HL-60/S4 treated with retinoic acid at 250 ng/mL for 4 days and 3 days (cell line): ENCODE measurements around the gene PRR15L.
"Not testable (repeated sequence)": the region's sequence is repeated elsewhere in the genome, so short reads cannot be mapped to it uniquely, and the experiment has no call there.

Experiments
- in situ Hi-C: fragments of 300-500 bp; cut with MboI; formaldehyde crosslinking; loops from 2 replicates; pipeline ENCODE4 v1.7.0; 2022; ENCODE audit warnings: low sequenced_read_pairs

The PRR15L gene

DNA sequence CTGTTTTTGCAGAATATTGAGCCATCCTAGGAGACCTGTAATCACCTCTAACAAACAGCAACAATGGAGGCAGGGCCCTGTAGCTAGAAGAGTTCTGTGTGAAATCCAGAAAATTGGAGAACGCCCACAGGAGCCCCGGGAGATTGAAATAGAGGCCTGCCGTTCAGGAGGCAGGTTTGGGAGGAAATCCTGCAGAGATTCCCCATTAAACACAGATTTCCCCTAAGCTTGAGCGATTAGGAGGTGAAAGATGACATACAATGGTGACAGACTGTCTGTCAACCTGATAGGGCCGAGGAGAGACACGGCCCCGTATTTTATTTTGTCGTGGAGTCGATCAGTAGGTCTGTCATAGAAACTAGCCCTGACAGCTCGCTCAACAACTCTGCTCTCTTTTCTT lies 31.5 kb upstream of the PRR15L start:
- in situ Hi-C loops = no loop called here

- in situ Hi-C loops = not testable (repeated sequence)
Observed at GRCh38 chr17:47988445-47988844, 30.8 kb upstream of the PRR15L start.

DNA sequence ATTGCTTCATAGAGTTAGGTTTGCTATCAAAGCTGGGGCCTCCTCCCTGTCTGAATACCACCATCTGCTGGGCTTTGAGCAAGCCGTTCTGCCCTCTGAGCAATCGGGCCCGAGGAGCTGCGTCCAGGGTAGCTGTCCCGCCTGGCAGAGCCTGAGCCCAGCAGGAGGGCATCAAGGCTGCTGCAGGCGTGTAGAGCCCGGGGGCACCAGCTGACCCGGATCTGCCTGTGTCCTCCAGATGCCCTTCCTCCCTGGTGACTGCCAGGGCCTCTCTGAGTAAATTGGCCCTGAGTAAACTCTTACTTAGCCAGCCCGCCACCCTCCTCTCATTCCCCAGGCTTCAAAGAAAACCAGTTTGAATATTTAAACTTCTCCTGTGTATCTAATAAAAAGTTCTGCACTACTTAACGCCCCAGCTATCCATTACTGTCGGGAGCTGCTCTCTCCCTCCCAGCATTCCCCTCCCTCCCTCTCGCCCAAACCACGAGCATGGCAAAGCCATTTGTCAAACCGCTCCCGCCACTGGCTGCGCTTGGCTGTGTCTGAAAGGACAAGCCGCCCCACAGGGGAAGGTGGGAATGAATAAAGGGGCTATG lies 29.7 kb upstream of the PRR15L start:
- in situ Hi-C loops = no loop called here

DNA sequence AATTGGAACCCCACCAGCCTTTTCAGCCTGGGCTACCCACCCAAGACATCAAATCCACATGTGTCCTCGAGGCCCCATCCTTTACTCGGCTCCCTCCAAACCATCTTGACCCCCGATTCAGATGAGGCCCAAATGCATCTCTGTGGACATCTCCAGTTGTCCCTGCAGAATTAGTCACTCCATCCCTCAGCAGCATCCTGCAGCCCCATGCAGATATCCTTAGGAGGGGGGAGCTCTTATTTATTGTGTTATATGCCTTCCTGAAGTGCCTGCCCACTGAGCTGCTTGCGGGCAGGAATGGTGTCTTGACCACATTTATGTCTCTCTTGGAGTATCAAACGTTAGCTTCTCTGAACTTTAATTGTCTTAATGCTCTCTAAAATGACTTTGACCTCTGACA lies 28.8 kb upstream of the PRR15L start:
- in situ Hi-C loops = no loop called here

- in situ Hi-C loops = no loop called here
Observed at GRCh38 chr17:47983492-47984223, 26.0 kb upstream of the PRR15L start.

- in situ Hi-C loops = no loop called here
Observed at GRCh38 chr17:47982645-47983390, 25.1 kb upstream of the PRR15L start.

DNA sequence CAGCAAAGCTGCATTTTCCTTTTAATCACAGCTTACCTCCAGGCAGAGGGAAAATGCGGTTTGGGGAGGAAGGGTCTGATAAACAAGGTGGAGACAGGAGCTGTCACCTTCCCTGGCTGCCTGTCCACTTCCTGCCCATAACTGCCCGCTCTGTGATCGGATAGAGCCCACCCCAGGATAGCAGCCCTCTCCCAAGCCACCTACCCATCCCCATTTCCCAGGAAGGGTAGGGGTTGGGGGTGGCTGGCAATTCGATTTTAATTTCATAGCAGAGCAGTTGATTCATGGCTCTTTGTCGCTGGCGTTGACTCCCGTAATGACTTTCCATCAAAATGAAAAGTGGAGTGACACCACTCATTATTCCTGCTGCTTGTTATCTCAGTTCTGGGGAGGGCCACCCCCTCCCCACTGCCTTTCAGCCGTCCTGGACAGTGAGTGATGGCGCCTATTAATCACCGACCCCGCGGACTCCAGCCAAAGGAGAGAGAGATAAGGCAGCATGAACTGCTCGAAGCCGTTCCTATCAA lies 24.5 kb upstream of the PRR15L start:
- in situ Hi-C loops = no loop called here

- in situ Hi-C loops = no loop called here
Observed at GRCh38 chr17:47981462-47981861, 23.8 kb upstream of the PRR15L start.

GRCh38 chr17:47980541-47980940 lies 22.9 kb upstream of the PRR15L start:
- in situ Hi-C loops = no loop called here

DNA sequence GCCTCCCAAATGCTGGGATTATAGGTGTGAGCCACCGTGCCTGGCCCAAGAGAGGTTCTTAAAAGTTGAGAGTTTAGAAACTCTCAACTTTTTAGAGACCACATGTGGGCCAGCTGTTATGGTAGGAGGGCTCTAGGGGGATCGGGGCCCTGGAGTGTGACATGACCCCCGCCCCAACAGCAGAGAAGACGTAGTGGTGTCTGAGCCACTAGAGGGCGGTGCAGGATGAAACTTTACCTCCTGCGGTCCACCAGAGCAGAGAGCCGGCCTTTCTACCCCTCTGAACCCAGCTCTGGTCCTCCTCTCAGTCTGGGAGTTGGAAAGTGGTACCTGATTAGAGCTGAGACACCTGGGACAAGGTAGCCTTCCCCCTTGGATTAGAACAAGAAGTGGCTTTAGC lies 20.6 kb upstream of the PRR15L start:
- in situ Hi-C loops = no loop called here

DNA sequence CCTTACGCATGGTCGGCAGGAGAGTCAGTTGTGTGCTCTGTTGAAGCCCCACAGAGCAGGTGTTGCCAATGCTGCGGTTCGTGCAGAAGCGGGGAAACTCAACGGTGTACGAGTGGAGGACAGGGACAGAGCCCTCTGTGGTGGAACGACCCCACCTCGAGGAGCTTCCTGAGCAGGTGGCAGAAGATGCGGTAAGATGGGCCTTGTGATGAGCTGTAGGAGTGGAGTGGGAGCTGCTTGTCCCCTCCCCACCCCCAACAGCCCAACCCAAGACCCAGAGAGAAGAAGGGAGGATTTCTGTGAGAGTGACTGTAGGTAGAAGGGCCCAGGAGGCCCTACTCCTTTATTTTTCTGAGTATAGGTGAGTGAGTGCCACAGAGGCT lies 18.1 kb upstream of the PRR15L start:
- in situ Hi-C loops = no loop called here

GRCh38 chr17:47975189-47975822 lies 17.6 kb upstream of the PRR15L start:
- in situ Hi-C loops = no loop called here

- in situ Hi-C loops = no loop called here
Observed at GRCh38 chr17:47973541-47973940, 15.9 kb upstream of the PRR15L start.

DNA sequence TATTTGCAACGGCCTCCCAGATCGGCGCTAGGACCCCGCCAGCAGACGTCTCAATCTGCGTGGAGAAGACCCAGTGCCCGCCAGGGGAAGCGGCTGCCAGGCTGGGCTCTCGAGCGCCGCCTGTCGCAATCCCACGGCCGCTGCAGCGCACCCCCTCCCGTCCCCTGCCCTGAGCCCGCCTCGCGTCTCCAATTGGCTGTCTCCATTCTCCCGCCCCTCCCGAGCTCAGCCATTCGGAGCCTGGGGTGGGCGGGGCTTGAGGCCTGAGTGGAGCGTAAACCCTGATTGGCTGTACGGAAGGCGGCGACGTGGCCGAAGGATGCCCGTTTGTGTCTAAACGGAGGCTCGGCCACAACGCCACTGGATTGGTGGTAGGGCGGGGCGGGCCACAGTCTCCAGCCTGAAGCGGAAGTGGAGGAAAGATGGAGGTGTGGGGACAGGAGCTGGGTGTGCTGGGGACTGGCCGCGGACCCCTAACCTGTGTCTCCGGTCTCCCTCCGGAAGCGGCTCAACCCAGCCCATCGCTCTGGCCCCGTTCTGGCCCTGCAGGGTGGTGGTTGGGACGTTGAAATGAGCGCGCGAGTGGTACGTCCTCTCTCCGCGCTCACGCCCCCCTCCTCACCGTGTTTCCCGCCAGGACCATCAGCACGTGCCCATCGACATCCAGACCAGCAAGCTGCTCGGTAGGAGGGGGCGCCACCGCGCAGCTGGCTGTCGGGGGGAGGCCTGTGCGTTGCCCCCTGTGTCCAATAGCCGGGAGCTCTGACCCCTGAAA lies 13.2 kb upstream of the PRR15L start, which contains the start of gene CDK5RAP3:
Gene CDK5RAP3, plus strand, starts transcription at position 389 of the 775 bp plus-strand sequence. Its CDS starts 34 bp downstream, at position 423.
- in situ Hi-C loops = no loop called here

DNA sequence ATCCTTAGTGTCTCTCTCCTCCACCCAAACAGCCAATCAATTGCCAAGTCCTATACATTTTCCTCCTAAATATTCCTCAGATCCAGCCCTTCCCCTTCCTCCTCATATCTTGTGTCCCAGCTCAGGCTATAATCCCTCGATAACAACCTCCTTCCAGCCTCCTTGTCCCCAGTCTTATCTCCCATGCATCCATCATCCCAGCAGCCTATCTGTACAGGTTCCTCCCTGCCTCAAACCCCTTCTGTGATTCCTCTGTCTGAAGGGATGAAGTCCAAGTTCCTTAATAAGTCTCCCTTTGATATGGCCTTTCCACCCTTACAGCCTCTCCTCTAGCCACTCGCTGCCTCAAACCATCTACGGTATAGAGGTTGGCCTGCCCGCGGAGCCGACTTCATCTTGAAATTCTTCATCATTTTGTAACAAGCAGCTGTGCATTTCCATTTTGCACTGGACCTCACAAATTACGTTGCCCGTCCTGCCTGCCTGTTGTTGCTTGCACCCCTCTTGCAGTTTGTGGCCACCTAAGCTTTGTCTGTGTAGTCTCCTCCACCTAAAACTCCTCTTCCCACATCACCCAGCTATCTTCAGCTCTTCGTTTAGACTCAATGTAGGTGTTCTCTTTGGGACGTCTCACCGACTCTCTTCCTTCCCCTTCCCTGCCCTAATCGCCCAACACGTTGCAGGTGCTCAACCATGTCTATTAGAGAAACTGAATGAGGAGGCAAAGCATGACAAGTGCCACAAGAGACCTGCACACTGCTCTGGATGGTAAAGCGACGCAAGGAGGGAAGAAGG lies 12.4 kb upstream of the PRR15L start:
- in situ Hi-C loops = no loop called here

DNA sequence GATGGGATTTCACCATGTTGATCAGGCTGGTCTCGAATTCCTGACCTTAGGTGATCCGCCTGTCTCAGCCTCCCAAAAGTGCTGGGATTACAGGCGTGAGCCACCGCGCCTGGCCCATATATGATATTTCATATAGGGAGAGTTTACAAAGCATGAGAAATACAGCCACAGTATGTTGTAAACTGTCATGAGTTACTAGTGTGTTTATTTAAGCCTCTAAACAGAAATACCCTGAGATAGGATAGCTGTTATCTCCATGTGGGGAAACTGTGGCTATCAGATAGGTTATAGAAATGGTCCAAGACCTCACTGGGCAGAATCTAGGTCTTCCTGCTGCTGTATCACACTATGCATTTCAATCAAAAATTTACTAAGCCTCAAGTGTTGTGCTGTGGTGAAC lies 11.2 kb upstream of the PRR15L start:
- in situ Hi-C loops = no loop called here

DNA sequence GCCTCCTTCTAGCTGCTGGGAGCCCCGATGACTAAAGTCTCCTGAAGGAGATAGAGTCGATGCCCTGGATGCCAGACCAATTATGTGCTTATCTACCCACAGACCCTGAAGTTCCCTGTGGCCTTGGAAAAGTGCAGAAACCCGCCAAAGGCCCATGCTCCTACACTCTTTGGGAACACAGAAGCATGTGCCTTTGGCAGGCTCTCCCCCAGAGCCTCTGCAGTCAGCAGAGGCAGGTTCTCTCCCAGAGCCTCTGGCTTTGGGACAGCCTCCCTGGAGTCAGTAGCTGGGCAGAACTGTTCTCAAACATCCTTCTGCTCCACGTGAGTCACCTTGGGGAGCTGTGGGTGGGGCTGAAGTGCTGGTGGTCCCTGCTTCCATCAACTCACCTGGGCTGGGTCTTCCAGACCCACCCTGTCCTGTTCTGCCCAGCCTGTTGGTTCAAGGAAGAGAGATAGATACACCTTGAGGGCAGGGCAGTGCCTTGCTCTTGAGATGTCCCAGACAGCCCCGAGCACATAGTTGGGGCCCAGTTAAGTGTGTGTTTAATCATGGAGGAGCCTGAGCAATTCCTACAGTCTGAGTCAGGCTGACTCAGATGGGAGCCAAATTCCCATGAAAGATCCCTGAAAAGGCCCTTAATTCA lies 10.0 kb upstream of the PRR15L start:
- in situ Hi-C loops = no loop called here

- in situ Hi-C loops = no loop called here
Observed at GRCh38 chr17:47966079-47966519, 8.4 kb upstream of the PRR15L start.

- in situ Hi-C loops = no loop called here
Observed at GRCh38 chr17:47964856-47965255, 7.2 kb upstream of the PRR15L start.
